AG04449 (cell line): ENCODE results near the gene ZNF185.

Experiments used
- CTCF ChIA-PET: fragments of 350-600 bp; formaldehyde crosslinking; extraction: SDS; loops from one replicate; lab custom pipeline; 2021; ENCODE audit warnings: antibody characterized with exemption; lab: Yijun Ruan, JAX
- POLR2A ChIA-PET: fragments of 400-600, 350-600 bp; formaldehyde crosslinking; extraction: SDS; loops from one replicate; lab custom pipeline; 2020; ENCODE audit warnings: antibody characterized with exemption, inconsistent platforms; lab: Yijun Ruan, JAX
- DNase-seq: peaks from one replicate; pipeline ENCODE4 v3.0.0-alpha.2; 2010; ENCODE audit warnings: low read depth, low spot score
- H3K4me3 ChIP-seq: 2 replicates; pipeline ENCODE4 v1.5.1; 2011; ENCODE audit warnings: low read depth, mild to moderate bottlenecking, control low read depth, low read length
- CTCF ChIP-seq: IDR thresholded peaks from one replicate; pipeline ENCODE4 v1.5.1; 2011; ENCODE audit warnings: mild to moderate bottlenecking, moderate library complexity, low read length, control low read depth, inconsistent platforms; ENCODE audit not compliant: insufficient read depth; ENCODE audit errors: missing control alignments

The ZNF185 gene

GRCh38 chrX:152878976-152879755, 18.7 kb upstream of the ZNF185 start:
- POLR2A ChIA-PET: no interaction called here
- DNase-seq: no peak
- TF ChIP-seq CTCF: no peak
- no peak overlapping the region for H3K4me3 ChIP-seq
- CTCF ChIA-PET: no interaction called here

GRCh38 chrX:152881289-152881688, 16.6 kb upstream of the ZNF185 start:
- no peak for TF ChIP-seq CTCF
- ChIA-PET POLR2A (no interaction called here), CTCF (no interaction called here)
- H3K4me3 ChIP-seq: no peak overlapping the region
- no peak for DNase-seq

DNA sequence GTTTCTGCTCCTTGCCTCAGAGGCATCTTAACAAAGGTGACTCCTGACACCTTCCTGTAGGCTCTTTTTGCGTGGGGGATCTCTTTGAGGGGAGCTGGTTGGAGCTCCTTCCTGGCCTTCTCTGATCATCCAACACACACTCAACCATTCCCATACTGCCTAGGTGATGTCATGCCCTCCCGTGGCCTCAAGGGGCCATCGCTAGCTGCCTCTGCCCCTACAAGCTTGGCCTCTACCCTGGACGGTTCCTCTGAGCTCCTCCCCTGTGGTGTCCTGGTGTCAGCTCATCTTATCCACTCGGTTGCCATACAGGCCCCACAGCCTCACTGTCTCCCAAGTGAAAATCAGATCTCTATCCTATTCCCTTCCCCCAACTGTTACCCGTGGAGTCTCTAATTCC, 13.7 kb upstream of the ZNF185 start:
- no peak for TF ChIP-seq CTCF
- CTCF ChIA-PET: no interaction called here
- no peak overlapping the region for H3K4me3 ChIP-seq
- DNase-seq: no peak
- POLR2A ChIA-PET: no interaction called here

- no peak overlapping the region for H3K4me3 ChIP-seq
- no peak for TF ChIP-seq CTCF
- CTCF ChIA-PET: no interaction called here
- DNase-seq: no peak
- POLR2A ChIA-PET: no interaction called here
These were observed 11.2 kb upstream of the ZNF185 start for GRCh38 chrX:152886716-152887115.

- no peak for DNase-seq
- ChIA-PET POLR2A (no interaction called here), CTCF (no interaction called here)
- no peak overlapping the region for H3K4me3 ChIP-seq
- no peak for TF ChIP-seq CTCF
These were observed 5.4 kb upstream of the ZNF185 start for GRCh38 chrX:152892499-152892898.

DNA sequence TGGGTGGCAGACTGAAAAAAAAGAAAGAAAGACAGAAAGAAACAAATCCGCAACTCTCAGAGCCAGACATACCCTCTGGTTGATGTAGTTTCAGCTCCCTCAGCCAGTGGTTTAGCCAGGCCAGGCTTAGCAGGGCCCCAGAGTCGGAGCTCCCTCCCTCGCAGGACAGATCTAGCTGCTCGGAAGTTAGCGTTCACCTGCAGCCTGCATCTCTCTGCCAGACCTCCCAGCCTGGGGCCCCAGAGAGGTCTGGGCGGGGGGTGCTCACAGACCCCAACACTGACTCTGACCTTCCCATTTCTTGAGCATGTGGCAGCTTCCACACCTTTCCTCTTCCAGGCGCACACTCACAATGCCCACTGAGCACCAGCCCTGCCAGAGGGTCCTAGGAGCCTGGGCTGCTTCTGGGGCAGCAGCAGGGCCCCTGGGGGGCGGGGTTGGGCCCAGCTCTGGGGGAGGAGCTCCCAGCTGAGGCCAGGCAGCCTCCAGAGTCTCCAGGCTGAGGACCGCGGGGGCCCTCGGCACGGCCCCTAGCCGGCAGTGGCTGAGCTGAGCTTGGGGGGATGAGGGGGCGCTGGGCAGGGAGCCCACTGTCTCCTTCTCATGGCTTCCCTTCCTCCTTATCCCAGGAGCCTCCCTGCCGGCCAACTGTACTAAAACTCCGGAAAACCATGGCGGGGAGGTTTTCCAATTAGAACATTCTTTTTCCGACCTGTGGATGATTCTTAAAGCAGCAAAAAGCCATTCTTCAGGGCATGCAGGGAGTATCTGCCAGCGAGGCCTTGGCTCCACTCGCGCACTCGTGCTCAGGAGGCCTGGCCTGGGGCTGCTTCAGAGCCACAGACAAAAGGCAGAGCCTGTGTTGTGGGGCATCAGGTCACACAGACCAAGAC, 4.6 kb upstream of the ZNF185 start:
- no peak for TF ChIP-seq CTCF
- no peak for DNase-seq
- no peak overlapping the region for H3K4me3 ChIP-seq
- ChIA-PET POLR2A (no interaction called here), CTCF (no interaction called here)
